Measurements from ENCODE around the gene CD300LD.

DNA sequence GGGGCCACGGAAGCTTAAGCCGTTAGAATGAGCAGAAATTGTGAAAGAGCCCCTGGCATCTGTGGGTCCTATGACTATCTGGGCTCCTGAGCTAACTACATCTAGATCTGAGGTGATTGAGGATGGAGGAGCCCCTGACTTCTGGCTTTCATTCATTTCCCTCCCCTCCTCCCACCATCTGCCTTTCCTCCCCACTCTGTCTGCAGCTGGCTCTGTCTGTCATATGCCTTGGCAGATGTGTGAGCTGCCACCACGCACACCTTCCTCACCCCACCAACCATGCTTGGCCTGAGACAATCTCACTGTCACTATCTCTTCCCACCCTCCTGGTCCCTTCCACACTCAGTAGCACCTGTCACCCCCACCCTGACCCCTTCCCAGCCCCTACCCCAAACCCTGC lies 26.4 kb upstream of the CD300LD start:
- TF ChIP-seq EZH2 (IDR thresholded peaks at IDR 0.05; ENCODE audit: borderline replicate concordance, low read depth, low read length, poor library complexity, severe bottlenecking) = no peak
- TF ChIP-seq, protein P1, sequence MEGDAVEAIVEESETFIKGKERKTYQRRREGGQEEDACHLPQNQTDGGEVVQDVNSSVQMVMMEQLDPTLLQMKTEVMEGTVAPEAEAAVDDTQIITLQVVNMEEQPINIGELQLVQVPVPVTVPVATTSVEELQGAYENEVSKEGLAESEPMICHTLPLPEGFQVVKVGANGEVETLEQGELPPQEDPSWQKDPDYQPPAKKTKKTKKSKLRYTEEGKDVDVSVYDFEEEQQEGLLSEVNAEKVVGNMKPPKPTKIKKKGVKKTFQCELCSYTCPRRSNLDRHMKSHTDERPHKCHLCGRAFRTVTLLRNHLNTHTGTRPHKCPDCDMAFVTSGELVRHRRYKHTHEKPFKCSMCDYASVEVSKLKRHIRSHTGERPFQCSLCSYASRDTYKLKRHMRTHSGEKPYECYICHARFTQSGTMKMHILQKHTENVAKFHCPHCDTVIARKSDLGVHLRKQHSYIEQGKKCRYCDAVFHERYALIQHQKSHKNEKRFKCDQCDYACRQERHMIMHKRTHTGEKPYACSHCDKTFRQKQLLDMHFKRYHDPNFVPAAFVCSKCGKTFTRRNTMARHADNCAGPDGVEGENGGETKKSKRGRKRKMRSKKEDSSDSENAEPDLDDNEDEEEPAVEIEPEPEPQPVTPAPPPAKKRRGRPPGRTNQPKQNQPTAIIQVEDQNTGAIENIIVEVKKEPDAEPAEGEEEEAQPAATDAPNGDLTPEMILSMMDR (conservative IDR thresholded peaks at IDR 0.05; ENCODE audit: low read depth, low read length) = no peak

All from A673 (cell line).